Urothelium cell line (cell line): ENCODE measurements around the gene CYP2J2.
"Not testable (repeated sequence)": the region's sequence is repeated elsewhere in the genome, so short reads cannot be mapped to it uniquely, and the experiment has no call there.

Experiments used
- DNase-seq: peaks from one replicate; pipeline ENCODE4 v3.0.0; 2011; ENCODE audit warnings: low spot score, mixed read lengths
- FAIRE-seq: peaks from 2 replicates; lab custom pipeline; 2011; peaks lifted over from hg19 to GRCh38; lab: Jason Lieb, UNC

CYP2J2 gene

DNA sequence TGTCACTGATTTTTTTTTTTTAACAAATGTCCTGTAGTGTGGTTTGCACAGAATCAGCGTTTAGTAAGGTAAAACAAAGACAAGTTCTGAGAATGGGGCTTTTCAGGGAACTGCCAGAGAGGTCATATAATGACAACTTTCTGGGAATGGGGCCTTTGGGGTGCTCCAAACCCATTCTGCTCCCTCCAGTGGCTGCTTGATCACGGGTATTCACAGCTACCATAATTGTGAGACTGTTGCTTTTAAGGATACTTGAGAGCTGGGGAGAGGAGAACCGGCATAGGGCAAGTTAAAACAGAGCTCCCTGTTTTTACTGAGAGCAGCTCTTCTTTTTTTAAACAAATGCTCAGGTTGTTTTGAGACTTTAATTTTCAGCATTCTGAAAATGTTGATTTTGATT, 48.2 kb downstream of the CYP2J2 start:
- no peak for DNase-seq
- FAIRE-seq: no peak

DNA sequence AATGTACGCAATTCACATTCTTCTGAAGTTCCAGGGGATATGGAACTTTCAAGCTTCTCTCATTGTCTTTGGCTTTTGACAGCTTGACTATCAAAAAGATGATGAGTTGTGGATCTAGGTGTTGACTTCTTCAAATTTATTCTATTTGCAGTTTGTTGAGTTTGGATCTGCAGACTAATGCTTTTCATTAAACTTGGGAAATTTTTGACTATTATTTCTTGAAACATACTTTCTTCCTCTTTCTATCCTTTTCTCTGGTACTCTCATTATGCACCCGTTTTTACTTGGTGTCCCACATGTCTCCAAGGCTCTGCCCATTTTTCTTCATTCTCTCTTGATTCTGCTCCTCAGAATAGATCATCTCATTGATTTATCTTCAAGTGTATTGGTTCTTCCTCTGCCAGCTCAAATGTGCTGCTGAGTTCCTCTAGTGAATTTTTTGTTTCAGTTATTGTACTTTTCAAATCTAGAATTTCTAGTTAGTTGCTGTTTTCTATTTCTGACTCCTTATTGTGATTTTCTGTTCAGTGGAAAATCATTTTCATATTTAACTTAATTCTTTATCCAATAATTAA, 49.4 kb downstream of the CYP2J2 start:
- FAIRE-seq (no peak), DNase-seq (no peak)

DNA sequence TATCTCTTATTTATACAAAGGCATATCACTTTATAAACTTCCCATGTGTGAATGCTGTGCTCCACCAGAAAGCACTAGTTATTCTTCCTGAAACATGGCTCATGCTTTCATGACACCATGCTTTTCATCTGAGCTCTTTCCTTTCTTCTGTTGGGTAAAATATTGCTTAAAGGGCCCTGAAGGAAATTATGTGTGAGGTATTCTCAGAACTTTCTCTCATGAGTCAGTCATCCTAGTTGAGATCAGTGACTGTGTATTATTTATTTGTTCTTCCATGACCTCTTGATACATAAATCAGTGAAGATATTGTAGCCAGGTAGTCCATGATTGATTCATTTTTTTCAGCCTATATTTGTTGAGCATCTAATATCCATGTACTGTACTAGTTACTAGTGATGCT, 54.8 kb downstream of the CYP2J2 start:
- DNase-seq (no peak), FAIRE-seq (no peak)

DNA sequence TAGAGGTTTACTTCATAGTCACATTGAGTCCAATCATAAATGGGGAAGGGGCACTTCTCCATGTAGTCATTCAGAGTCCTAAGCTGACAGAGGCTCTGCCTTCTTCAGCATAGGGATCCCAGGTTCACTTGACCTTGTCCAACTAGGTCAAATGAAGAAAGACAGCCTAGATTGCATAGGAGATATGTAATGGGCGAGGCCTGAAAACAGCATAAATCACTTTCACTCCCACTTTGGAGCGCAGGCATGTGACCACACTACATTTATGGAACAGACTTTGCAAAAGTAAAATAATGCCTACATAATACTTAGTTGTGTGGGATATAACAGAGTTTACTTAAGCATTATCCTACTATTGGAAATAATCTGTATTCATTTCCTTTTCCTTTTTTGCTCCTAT, 60.1 kb downstream of the CYP2J2 start:
- FAIRE-seq (no peak), DNase-seq (no peak)

DNA sequence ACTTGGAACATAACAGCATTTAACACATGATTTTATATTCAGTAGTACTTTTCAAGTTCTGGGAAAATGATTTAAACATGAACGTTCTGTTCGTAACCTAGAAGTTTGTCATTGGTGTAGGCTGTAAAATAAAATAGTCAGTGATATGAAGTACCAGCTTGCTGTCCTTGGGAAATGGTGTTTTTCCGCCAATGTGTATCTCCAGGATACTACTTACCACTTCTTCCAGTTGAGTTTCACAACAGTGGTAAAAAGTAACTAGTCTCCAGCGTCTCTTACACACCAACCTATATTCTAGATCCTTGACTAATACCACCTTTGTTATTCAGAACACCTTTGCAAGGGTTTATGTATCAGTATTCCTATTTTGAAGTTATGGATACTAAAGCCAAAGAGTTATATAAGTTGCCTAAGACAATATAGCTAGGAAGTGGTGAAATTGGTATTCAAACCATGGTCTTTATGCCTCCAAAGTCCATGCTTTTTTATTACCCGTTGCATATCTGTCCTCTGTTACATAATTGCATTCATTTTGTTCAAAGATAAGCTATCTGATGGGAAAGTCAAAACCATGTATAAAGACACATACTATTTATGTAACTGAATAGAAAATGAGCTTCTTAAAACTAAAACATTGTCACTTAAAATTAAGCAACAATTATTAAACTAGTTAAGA, 68.8 kb downstream of the CYP2J2 start:
- DNase-seq: no peak
- no peak for FAIRE-seq

DNA sequence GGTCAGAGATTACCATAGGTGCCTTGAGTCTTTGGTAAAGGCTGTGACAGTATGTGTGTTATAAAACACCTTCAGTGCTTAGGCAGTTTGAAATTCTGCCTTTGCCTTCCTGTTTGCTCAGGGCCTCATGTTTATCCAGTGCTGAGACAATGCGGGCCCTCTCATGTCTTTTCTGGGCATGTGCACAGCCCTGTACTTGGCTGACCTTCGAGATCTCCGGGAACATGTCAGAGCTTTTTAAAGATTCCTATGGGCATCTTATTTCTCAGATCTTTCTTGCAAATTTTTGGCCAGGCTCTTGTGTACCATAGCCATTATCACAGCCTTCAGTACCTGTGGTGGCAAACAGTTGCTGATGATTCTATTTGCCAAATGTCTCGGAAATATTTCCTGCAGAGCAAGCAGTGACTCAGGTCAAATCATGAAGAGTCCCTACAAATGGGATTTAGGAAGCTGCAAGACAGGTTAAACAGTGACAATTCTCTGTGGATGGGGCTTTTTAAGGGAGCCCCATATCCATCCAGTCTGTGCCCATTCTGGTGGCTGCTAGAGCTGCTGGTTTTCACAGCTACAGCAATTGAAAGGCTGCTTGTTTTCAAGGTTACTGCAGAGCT, 69.7 kb downstream of the CYP2J2 start:
- no peak for DNase-seq
- no peak for FAIRE-seq

DNA sequence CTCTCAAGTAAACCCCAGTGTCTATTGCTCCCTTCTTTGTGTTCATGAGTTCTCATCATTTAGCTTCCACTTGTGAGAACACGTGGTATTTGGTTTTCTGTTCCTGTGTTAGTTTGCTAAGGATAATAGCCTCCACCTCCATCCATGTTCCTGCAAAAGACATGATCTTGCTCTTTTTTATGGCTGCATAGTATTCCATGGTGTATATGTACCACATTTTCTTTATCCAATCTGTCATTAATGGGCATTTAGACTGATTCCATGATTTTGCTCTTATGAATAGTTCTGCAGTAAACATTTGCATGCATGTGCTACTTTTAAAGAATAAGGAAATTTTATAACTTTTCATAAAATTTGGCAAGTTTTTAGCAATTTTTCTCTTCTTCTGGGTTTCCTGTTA, 71.3 kb downstream of the CYP2J2 start:
- not testable (repeated sequence) for DNase-seq, FAIRE-seq

DNA sequence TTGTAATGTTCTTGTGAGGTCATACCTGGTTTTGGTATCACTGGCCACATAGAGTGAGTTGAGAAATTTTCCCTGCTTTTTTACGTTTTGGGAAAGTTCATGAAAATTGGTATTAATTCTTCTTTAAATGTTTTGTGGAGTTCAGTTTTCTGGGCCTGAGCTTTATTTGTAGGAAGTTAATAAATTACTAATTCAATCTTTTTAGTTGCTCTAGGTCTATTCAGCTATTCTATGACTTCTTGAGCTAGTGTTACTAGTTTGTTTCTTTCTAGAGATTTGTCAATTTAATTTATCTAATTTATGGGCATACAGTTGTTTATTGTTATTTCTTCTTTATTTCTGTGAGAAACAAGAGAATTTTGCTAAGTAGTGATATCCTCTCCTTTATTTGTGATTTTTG, 74.5 kb downstream of the CYP2J2 start:
- FAIRE-seq (no peak), DNase-seq (no peak)

DNA sequence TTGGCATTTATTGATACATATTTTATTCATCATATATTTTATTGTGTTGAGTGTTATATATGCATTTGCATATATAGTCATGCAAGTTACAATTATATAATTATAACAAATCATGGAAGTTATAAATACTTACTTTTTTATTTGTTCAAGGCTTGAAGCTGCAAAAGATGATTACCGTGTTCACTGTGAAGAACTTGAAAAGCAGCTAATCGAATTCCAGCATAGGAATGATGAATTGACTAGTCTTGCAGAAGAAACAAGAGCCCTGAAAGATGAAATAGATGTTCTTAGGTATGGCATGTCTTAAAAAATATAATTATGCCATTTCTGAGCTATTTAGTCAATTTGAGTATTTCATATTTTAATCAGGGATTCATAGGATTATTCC, 79.7 kb downstream of the CYP2J2 start:
- no peak for FAIRE-seq
- no peak for DNase-seq

DNA sequence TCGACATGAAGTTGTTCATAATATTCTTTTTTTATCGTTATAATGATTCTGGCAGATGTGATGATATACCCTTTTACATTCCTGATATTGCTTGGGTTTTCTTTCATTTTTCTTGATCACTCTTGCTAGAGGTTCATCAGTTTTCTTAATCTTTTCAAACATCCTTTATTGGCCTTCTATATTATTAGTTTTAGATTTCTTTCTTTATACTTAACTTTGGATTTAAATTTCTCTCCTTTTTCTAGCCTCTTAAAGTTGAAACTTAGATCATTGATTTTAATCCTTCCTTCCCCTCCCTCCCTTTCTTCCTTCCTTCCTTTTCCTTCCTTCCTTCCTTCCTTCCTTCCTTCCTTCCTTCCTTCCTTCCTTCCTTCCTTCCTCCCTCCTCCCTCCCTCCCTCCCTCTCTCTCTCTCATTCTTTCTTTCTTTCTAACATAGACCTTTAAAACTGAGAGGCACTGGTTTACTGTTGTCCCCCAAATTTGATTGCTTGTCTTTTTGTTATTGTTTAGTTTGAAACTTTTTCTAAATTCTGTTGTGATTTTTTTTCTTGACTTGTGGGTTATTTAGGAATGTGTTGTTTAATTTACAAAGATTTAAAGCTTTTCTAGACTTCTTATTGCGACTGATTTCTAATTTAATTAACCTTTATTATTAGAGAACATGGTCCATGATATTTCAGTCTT, 80.2 kb downstream of the CYP2J2 start:
- FAIRE-seq (no peak), DNase-seq (no peak)

DNA sequence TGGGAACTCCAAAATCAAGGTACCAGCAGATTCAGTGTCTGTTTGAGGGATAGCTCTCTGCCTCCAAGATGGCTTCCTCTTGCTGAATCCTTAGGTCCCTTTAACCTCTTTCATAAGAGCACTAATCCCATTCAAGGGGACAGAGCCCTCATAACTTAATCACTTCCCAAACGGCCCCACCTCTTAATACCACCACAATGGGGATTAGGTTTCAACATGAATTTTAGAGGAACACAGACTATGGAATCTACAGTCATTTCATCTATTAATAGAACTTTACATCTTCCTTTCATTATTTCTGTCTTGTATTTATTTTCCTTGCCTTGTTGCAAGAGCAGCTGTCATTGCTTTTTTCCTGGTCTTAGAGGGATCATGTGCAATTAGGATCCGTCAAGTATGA, 81.5 kb downstream of the CYP2J2 start:
- DNase-seq (no peak), FAIRE-seq (no peak)
